PC-3 (cell line): Measurements from ENCODE around the gene RNF38.

Source experiments
- EZH2 ChIP-seq: fragments of 300-600 bp; sonication (generic); IDR thresholded peaks from one replicate; pipeline ENCODE4 v1.6.1; 2017; ENCODE audit warnings: antibody characterized with exemption, mild to moderate bottlenecking, low read length; ENCODE audit not compliant: unreplicated experiment
- EZH2phosphoT487 ChIP-seq: fragments of 300-600 bp; sonication (generic); IDR thresholded peaks from 2 replicates; pipeline ENCODE4 v1.6.1; 2018; ENCODE audit warnings: mild to moderate bottlenecking, antibody characterized with exemption, low read length, borderline replicate concordance
- TF ChIP-seq, protein P1 (sequence below): fragments of 300-600 bp; sonication (generic); conservative IDR thresholded peaks from 2 replicates; pipeline ENCODE4 v1.5.1; 2017; ENCODE audit warnings: antibody characterized with exemption, low read depth, mild to moderate bottlenecking, low read length

- no peak for TF ChIP-seq EZH2
- TF ChIP-seq, protein P1, sequence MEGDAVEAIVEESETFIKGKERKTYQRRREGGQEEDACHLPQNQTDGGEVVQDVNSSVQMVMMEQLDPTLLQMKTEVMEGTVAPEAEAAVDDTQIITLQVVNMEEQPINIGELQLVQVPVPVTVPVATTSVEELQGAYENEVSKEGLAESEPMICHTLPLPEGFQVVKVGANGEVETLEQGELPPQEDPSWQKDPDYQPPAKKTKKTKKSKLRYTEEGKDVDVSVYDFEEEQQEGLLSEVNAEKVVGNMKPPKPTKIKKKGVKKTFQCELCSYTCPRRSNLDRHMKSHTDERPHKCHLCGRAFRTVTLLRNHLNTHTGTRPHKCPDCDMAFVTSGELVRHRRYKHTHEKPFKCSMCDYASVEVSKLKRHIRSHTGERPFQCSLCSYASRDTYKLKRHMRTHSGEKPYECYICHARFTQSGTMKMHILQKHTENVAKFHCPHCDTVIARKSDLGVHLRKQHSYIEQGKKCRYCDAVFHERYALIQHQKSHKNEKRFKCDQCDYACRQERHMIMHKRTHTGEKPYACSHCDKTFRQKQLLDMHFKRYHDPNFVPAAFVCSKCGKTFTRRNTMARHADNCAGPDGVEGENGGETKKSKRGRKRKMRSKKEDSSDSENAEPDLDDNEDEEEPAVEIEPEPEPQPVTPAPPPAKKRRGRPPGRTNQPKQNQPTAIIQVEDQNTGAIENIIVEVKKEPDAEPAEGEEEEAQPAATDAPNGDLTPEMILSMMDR: no peak
- TF ChIP-seq EZH2phosphoT487: no peak
Measured at GRCh38 chr9:36448017-36448416, 47.9 kb upstream of the RNF38 start.
